NCI-H1417 treated with DMSO at 0.1 percent for 48 hours (cell line): ENCODE data around the gene CCSAP.
"Not testable (repeated sequence)": the region's sequence is repeated elsewhere in the genome, so short reads cannot be mapped to it uniquely, and the experiment has no call there.

ENCODE experiments used
- DNase-seq: peaks from one replicate; lab custom pipeline; 2025; lab: John Stamatoyannopoulos, UW

The CCSAP gene, protein sequence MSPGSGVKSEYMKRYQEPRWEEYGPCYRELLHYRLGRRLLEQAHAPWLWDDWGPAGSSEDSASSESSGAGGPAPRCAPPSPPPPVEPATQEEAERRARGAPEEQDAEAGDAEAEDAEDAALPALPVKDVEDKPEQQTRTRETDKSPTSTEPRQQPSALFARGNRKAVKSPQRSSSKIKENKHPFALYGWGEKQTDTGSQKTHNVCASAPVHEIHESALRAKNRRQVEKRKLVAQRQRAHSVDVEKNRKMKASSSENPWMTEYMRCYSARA

DNA sequence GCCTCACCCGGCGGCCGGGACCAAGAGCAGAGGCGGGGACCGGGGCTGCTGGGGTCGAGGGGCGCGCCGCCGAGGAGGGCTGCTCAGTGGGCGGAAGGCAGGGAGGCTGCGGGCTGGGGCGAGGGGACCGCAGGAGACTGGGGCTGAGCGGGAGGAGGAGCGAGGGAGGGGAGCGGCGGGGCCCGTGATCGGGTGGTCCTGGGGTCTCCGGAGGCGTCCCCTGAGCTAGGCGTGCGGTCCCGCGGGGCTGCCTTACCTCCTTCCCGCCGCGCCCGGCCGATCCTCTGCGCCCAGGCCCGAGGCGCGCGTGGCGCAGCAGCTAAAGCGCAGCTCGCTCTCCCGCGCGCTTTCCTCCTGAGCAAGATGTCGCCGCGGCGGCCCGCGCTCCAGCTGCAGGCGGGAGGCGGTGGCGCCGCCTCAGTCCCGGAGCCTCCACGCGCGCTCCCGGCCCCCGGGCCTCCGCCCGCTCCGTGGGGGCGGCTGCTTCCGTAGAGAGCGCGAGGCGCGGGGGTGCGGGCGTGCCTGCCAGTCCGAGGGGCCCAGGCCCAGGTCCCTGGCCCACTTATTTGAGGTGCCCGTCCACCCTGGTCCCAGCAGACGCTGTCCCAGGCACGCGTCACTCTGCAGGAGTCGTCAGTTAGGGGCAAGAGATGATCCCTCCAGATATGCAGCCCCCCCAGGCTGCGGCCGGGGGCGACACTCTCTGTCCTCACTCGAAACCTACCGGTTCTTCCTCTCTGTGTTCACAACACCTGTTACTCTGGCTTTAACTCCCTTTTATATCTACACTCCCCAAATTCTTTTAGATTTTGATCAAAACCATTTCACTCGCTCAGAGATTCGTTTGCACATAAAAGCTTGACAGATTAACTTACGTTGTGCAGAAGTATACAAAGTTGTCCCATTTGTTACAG lies at the start of gene CCSAP:
Gene CCSAP (minus strand): TSS at position 392 of the 914 bp plus-strand sequence. CDS start 582 bp downstream, outside the sequence.
- no peak for DNase-seq

DNA sequence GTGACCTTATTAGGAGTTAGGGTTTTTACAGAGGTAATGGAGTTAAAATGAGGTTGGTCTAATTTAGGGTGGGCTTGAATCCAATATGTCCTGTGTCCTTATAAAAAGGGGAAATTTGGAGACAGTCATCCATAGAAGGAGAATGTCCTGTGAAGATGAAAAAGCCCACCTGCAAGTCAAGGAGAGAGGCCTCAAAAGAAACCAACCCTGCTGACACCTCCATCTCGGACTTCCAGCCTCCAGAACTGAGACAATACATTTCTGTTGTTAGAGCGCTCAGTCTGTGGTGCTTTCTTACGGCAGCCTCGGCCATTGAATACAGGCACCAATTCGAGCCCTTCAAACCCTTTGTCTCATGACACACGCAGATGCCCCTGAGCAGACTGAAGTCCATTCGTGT lies 47.3 kb upstream of the CCSAP start:
- no peak for DNase-seq

GRCh38 chr1:229388897-229389580 lies 46.2 kb upstream of the CCSAP start:
- DNase-seq, result no peak

DNA sequence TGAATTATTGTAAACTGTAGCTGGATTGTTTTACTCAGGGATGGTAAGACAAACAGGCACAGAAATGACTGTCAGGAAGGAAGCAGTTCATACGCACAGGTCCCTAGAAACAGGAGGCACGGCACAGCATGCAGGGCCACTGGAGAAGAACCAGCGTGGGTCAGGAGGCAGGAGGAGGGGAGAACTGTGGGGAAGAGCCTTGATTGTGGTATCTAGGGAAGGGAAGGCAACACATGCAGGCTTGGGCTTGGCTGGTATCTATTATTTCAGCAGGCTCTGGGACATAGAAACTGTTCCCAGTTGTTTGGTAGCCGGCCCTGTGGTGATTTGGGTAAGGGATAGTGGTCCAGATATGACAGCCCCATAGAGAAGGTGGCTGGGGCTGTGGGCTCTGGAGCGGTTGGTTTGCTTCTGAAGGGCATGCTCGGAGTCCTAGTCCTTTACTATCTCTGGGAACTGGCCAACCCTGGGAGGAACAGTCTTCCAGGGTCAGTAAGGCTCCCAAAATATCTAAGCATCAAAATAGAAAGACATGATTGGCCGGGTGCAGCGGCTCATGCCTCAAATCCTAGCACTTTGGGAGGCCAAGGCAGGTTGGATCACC lies 43.1 kb upstream of the CCSAP start:
- no peak for DNase-seq

- no peak for DNase-seq
Measured at GRCh38 chr1:229384822-229385221, 42.0 kb upstream of the CCSAP start.

GRCh38 chr1:229383961-229384360 lies 41.1 kb upstream of the CCSAP start:
- DNase-seq, result no peak

GRCh38 chr1:229383188-229383587 lies 40.3 kb upstream of the CCSAP start:
- DNase-seq, result no peak

- no peak for DNase-seq
Measured at GRCh38 chr1:229381234-229381633, 38.4 kb upstream of the CCSAP start.

DNA sequence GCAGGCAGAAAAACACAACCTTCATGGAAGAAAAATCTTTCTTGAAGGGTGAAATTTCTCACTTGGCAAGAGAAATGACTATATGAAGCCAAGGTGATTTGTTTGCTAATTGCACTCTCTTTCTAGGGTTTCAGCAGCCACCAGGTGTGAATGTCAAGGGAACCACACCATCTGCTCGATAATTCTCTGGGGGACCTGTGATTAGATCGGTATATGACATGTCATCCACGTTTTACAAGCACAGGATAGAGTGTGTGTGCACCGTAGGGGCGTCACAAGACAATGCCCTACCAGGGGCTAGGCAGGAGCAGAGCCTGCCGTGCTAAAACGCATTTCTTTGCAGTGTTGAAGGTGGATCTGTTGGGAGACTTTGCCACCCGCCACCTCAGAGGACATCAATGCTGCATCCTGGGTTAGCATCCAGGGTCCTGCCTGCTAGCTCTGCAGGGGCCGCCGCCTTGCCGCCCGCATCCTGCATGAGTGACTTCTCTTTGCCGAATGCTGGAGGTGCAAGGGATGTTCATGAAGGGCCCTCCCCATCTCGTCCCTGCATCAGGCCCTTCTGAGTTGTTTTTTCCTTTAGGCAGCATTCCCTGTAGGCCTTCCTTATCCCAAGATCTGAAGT lies 37.8 kb upstream of the CCSAP start:
- DNase-seq, result no peak

DNA sequence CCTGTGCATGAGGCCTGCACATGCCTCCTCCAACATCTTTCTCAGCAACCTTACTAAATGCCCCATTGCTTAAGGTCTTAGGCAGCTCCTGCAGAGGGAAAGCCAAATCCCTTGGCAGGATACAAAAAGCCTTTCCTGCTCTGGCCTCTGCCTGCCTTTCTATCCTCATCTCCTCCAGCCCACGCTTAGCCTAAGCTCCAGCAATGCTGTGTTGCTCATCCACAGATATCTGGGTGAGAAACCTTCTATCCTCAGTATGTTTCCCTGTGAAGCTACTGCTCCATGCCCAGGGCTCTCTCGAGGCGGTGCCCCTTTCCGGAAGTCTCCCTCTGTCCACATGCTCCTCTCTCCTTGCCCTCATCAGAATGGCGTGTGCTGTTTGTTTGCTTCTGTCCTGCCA lies 37.0 kb upstream of the CCSAP start:
- DNase-seq, result no peak

DNA sequence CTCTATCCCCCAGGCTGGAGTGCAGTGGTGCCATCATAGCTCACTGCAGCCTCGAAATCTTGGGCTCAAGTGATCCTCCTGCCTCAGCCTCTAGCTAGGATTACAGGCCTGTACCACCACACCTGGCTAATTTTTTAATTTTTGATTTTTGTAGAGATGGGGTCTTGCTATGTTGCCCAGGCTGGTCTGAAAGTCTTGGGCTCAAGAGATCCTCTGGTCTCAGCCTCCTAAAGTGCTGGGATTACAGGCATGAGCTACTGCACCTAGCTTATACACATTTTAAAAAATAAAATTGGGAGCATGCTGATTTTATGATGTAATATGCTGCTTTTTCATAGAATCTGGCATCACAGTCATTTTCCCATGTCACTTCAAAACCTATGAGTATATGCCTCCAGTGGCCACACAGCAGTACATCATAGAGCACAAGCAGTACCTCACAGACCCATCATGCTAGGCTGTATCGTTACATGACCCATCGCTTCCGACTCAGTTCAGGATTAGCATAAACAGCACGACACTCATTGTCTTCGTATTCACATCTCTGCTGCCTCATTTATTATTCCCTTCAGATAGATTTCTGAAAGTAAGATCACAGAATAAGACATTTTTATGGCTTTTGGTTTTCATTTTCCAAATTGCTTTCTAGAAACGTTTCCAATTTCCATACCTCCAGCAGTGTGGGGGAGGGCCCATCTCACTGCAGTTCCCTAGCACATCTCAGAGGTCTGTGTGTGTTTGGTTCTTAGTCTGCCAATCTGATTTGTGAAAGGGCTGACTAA lies 35.9 kb upstream of the CCSAP start:
- no peak for DNase-seq

- not testable (repeated sequence) for DNase-seq
Measured at GRCh38 chr1:229378035-229378434, 35.2 kb upstream of the CCSAP start.

DNA sequence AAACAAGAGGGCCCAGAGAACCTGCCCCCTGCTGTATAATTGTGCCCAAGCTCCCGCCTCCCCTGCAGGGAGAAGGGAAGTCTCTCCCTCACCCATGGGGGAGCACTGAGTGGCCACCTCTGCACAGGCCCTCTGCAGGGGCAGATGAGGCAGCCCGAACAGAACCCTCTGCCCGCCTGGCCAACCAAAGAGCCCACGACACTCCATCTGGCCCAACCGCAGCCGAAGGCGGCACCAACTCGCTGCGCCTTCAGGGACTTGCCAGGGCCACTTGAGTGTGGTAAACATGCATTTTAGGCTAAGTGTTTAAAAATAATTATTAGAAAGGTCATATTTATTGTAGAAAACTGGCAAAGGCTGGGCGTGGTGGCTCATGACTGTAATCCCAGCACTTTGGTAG lies 34.6 kb upstream of the CCSAP start:
- no peak for DNase-seq

DNA sequence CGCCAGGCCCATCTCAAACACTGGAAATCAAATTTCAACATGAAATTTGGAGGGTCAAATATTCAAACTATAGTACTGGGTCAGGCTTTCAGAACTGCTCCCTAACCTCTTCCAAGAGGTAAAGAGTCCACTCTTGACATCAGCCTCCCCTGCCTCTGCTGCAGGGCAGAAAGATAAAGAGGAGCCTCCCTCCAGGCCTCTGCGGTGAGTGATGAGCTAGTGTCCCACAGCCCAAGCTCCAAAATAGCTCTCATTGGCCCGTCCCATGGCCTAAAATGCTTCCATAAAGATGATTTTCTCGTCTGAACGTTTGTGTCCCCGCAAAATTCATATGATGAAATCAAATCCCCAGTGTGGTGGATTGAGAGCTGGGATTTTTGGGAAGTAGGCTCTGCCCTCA lies 33.7 kb upstream of the CCSAP start:
- DNase-seq, result no peak

DNA sequence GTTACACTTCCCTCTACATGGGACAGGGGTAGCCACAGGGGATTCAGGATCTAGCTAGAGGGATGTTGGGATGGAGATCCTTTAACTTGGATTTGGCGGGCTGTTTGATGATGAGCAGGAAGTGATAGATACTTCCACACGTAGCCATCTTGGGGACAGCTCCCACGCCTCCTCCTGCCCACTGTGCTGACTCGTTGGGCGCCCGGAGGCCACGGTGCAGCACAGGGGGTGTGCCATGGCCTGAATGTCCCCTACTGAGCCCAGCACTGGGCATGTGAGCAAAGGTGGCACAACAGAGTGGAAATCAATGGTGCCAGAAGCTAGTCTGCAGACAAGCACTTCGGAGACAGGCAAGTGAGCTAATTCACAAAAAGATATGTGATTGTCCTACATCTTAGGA lies 31.6 kb upstream of the CCSAP start:
- DNase-seq, result no peak

- DNase-seq, result no peak
Measured at GRCh38 chr1:229373395-229373794, 30.5 kb upstream of the CCSAP start.

DNA sequence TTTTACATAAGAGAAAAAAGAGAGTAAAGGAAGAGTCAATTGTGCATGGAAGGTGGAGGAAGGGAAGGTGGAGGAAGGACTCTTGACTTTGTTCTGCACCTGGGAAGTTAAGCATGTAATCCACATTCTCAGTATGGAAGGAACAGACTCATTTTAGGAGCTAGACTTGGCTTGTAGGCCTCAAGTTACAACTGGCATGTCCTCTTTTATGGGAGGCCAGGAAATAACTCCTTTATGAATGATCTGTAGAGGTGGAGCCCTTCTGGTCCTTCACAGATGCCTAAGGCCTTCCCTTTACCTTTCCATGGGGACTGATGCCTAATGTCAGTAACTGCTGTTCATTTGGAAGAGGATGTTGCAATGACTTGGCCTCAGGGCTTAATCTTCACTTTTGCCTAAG lies 29.4 kb upstream of the CCSAP start:
- DNase-seq, result no peak

GRCh38 chr1:229371624-229372023 lies 28.8 kb upstream of the CCSAP start:
- no peak for DNase-seq

GRCh38 chr1:229370601-229371021 lies 27.8 kb upstream of the CCSAP start:
- DNase-seq, result no peak

- DNase-seq, result no peak
Measured at GRCh38 chr1:229368347-229368746, 25.5 kb upstream of the CCSAP start.

DNA sequence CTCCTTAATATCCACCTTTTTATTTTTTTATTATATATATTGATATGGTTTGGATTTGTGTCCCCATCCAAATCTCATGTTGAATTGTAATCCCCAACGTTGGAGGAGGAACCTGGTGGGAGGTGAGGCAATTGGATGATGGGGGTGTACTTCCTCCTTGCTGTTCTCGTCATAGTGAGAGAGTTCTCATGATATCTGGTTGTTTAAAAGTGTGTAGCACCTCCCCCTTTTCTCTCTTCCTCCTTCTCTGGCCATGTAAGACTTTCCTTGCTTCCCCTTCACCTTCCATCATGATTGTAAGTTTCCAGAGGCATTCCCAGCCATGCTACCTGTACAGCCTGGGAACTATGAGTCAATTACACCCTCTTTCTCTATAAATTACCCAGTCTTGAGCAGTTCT lies 22.7 kb upstream of the CCSAP start:
- no peak for DNase-seq
